ENCODE measurements around the gene PROX1. TPM values are rescaled to one million over a fixed set of nuclear protein-coding genes. Genes with fewer than 3 reads are reported as not detected.

PROX1 gene
- total and polyA plus RNA-seq, 2 of the 8 experiments (the other 6 are each of a cell fraction or from before 2014, with no cell fraction given), result 0.30 to 2.0 TPM

DNA sequence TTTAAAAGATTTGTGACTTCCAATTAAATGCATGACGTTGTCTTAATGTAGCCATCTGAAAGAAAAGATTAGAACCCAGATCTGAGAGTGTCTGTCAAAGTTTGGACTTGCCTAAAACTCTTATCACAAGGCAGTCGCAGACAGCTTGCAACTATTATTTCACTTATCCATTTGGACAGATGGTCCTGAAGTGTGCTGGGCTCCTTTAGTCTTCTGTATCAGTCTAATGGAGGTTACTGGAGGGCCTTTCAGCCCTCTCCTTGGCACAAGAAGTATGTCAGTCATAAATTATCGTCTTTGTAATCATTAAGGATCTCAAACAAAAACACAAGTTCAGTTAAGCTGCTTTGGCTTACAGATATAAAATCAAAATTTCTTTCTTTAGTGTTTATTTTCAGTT is 15.5 kb downstream of the PROX1 start:
- no peak overlapping the region for H3K4me2 ChIP-seq (ENCODE audit: insufficient read depth in 1 of 2, low read depth in 2 of 2, low read length in 2 of 2)
- H2BK12ac ChIP-seq (ENCODE audit: low read depth, low read length), result no peak overlapping the region
- H3K4ac ChIP-seq (replicated peaks; ENCODE audit: insufficient read length, low read depth, low read length), result no peak overlapping the region
- no peak overlapping the region for H3K18ac ChIP-seq (ENCODE audit: extremely low read depth, low read length)
- no peaks in the 10 kb centered on the region for H3K9me3 ChIP-seq (ENCODE audit: insufficient read depth in 2 of 2, low read depth in 1 of 2, low read length in 1 of 2)
- H2BK15ac ChIP-seq (ENCODE audit: low read length), result no peak overlapping the region
- DNase-seq (ENCODE audit: low read depth in 1 of 2, low spot score in 2 of 2) (no peak), FAIRE-seq (no peak)
- no peaks in the 10 kb centered on the region for H3K23me2 ChIP-seq (ENCODE audit: low read depth, low read length)
- H2BK120ac ChIP-seq (replicated peaks; ENCODE audit: low read depth, low read length), result no peak overlapping the region
- no peak overlapping the region for H3K27ac ChIP-seq (ENCODE audit: low read depth, low read length)
- POLR2A ChIA-PET (ENCODE audit: partially characterized antibody), result no interaction called here
- H3K36me3 ChIP-seq (ENCODE audit: control insufficient read depth in 2 of 4, insufficient read depth in 4 of 4, low read length in 3 of 4), result no peaks in the 10 kb centered on the region
- no peak overlapping the region for H3K4me3 ChIP-seq (ENCODE audit: extremely low read depth in 1 of 4, insufficient read depth in 2 of 4, low read depth in 3 of 4, low read length in 4 of 4)
- TF ChIP-seq POU5F1 (IDR thresholded peaks at IDR 0.05; ENCODE audit: low read depth, low read length) (no peak), SP4 (IDR thresholded peaks at IDR 0.05; ENCODE audit: low read length) (no peak), SIRT6 (IDR thresholded peaks at IDR 0.05; ENCODE audit: low read length) (no peak), JUN (IDR thresholded peaks at IDR 0.05; ENCODE audit: low read depth, low read length) (no peak), NANOG (IDR thresholded peaks at IDR 0.05; ENCODE audit: insufficient read depth, low read depth, low read length, poor library complexity, severe bottlenecking) (no peak), JUND (IDR thresholded peaks at IDR 0.05; ENCODE audit: low read length) (no peak), YY1 (IDR thresholded peaks at IDR 0.05; ENCODE audit: low read depth, low read length) (no peak), SIN3A (conservative IDR thresholded peaks at IDR 0.05 in 1 of 2, IDR thresholded peaks at IDR 0.05 in 1 of 2; ENCODE audit: low read depth in 1 of 2, low read length in 2 of 2) (no peak), ZNF274 (IDR thresholded peaks at IDR 0.05; ENCODE audit: borderline replicate concordance, extremely low read depth, low read length) (no peak), SP1 (IDR thresholded peaks at IDR 0.05; ENCODE audit: low read depth, low read length) (no peak), RFX5 (IDR thresholded peaks at IDR 0.05; ENCODE audit: borderline replicate concordance, low read depth, low read length) (no peak)
- TF ChIP-seq, protein P1, sequence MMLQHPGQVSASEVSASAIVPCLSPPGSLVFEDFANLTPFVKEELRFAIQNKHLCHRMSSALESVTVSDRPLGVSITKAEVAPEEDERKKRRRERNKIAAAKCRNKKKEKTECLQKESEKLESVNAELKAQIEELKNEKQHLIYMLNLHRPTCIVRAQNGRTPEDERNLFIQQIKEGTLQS (IDR thresholded peaks at IDR 0.05; ENCODE audit: insufficient read depth, low read depth, low read length), result no peak
- TF ChIP-seq, protein P2, sequence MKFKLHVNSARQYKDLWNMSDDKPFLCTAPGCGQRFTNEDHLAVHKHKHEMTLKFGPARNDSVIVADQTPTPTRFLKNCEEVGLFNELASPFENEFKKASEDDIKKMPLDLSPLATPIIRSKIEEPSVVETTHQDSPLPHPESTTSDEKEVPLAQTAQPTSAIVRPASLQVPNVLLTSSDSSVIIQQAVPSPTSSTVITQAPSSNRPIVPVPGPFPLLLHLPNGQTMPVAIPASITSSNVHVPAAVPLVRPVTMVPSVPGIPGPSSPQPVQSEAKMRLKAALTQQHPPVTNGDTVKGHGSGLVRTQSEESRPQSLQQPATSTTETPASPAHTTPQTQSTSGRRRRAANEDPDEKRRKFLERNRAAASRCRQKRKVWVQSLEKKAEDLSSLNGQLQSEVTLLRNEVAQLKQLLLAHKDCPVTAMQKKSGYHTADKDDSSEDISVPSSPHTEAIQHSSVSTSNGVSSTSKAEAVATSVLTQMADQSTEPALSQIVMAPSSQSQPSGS (IDR thresholded peaks at IDR 0.05; ENCODE audit: low read length), result no peak
- H3K79me2 ChIP-seq (ENCODE audit: control insufficient read depth in 1 of 2, insufficient read depth in 2 of 2, low read length in 2 of 2), result no peaks in the 10 kb centered on the region
- no peaks in the 10 kb centered on the region for H4K20me1 ChIP-seq (replicated peaks in 1 of 2; ENCODE audit: control insufficient read depth in 1 of 2, insufficient read depth in 2 of 2, low read length in 2 of 2)
- H4K5ac ChIP-seq (ENCODE audit: insufficient read length, low read depth, low read length), result no peak overlapping the region
- H4K91ac ChIP-seq (replicated peaks; ENCODE audit: insufficient read length, low read length), result no peak overlapping the region
- CTCF ChIA-PET (ENCODE audit: partially characterized antibody), result interaction anchor here (0.7 to 1.6 kb wide), 4 partner anchors 16 to 120 kb away, joined by 3 read pairs; partner anchors contain the start of gene PROX1
- H3K9ac ChIP-seq (replicated peaks in 1 of 4; ENCODE audit: extremely low read depth in 1 of 4, low read depth in 3 of 4, low read length in 3 of 4), result no peak overlapping the region
- H2BK20ac ChIP-seq (ENCODE audit: low read length), result no peak overlapping the region
- no peak overlapping the region for H2AK5ac ChIP-seq (ENCODE audit: low read depth, low read length)
- H4K8ac ChIP-seq (ENCODE audit: extremely low read depth, insufficient read depth, low read length), result no peak overlapping the region
- H3K14ac ChIP-seq (ENCODE audit: insufficient read length), result no peak overlapping the region
- H3K56ac ChIP-seq (replicated peaks; ENCODE audit: insufficient read length, low read depth, low read length), result no peak overlapping the region
- no peaks in the 10 kb centered on the region for H3K27me3 ChIP-seq (replicated peaks in 1 of 4; ENCODE audit: control insufficient read depth in 3 of 4, extremely low read depth in 1 of 4, insufficient read depth in 3 of 4, low read length in 3 of 4)
- H2BK5ac ChIP-seq (ENCODE audit: low read depth, low read length), result no peak overlapping the region
- no peaks in the 10 kb centered on the region for H3K79me1 ChIP-seq (ENCODE audit: low read depth, low read length)
- WGBS, 2 experiments (ENCODE audit: extremely low coverage in 1 of 2, insufficient coverage in 1 of 2, insufficient read length in 1 of 2, insufficient replicate concordance in 2 of 2, low coverage in 1 of 2, low lambda C conversion rate in 2 of 2, missing lambda C conversion rate in 1 of 2), result 71% methylated on average over 3 of the region's 3 CpGs; no CpG with 5 or more reads in 1 of the 2 experiments
- no peak overlapping the region for H2AFZ ChIP-seq (ENCODE audit: low read length)
- no peak overlapping the region for H3K23ac ChIP-seq (ENCODE audit: insufficient read length)
- H3K4me1 ChIP-seq (replicated peaks in 1 of 4; ENCODE audit: control insufficient read depth in 3 of 4, insufficient read depth in 4 of 4, low read length in 3 of 4), result peaks cover 0 to 3% (median 0%) of the 10 kb centered on the region in 4 experiments; a peak in 1 of 7 replicates
